ENCODE data around the gene COG2.

DNA sequence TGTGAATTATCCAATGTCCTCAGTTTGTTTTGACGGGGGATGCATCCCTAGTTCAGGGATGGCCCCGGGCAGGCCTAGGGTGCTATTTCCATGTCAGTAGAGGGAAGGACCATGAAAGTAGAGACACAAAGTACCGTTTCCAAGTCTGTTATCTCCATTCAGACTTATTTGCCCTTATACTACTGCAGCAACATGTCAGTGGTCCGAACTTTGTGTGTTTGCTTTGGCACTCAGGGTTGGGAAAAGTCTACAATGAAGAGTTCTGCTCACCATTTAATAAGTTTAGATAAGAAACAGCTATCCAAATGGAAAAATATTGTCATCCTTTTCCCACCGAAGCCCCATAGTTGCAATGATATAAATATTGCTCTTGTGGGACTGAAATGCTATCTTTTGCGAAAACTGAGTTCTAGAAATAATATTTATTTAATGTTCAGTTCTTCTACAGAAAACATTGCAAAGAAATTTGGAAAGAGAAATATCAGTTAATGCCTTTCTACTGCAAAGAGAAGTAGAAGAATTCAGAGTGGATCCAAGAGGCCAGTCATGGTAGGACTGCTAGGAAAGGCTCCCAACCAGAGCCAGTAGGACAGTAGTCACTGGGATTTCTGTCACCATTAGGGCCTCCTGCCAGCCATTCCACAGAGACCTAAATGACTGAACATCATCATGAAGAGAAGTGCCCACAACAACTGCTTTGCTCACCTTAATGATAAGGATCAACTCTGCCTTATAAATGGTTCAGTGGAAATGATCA lies 83.2 kb downstream of the COG2 start:
- TF ChIP-seq, protein P1, sequence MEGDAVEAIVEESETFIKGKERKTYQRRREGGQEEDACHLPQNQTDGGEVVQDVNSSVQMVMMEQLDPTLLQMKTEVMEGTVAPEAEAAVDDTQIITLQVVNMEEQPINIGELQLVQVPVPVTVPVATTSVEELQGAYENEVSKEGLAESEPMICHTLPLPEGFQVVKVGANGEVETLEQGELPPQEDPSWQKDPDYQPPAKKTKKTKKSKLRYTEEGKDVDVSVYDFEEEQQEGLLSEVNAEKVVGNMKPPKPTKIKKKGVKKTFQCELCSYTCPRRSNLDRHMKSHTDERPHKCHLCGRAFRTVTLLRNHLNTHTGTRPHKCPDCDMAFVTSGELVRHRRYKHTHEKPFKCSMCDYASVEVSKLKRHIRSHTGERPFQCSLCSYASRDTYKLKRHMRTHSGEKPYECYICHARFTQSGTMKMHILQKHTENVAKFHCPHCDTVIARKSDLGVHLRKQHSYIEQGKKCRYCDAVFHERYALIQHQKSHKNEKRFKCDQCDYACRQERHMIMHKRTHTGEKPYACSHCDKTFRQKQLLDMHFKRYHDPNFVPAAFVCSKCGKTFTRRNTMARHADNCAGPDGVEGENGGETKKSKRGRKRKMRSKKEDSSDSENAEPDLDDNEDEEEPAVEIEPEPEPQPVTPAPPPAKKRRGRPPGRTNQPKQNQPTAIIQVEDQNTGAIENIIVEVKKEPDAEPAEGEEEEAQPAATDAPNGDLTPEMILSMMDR (IDR thresholded peaks at IDR 0.05): no peak
- TF ChIP-seq POLR2A (IDR thresholded peaks at IDR 0.05) (no peak), EP300 (IDR thresholded peaks at IDR 0.05) (no peak)
